NCI-H187 treated with DMSO at 0.1 percent for 48 hours (cell line): ENCODE measurements around the gene NIM1K.
A peak's percentile ranks its signal among the peaks of the same experiment; 100 is the strongest.
"Not testable (repeated sequence)": the region's sequence is repeated elsewhere in the genome, so short reads cannot be mapped to it uniquely, and the experiment has no call there.

Experiments used
- DNase-seq: peaks from one replicate; lab custom pipeline; 2025; lab: John Stamatoyannopoulos, UW

The NIM1K gene

DNA sequence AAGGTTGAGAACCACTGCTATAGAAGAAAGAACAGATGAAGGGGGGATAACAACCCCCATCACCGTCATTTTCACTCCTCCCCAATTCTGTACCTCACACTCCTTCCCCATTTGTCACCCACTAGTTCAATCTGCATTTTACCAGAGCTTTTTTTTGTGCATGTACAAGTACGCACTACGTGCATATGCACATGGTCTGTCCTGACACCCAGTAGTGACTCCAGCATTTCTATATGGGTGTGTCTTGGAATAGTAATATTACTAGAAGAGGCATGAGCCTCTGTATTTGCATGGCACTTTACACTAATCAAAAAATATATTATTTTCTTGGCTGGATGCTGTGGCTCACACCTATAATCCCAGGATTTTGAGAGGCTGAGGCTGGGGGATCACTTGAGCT, 38.7 kb downstream of the NIM1K start:
- no peak for DNase-seq

DNA sequence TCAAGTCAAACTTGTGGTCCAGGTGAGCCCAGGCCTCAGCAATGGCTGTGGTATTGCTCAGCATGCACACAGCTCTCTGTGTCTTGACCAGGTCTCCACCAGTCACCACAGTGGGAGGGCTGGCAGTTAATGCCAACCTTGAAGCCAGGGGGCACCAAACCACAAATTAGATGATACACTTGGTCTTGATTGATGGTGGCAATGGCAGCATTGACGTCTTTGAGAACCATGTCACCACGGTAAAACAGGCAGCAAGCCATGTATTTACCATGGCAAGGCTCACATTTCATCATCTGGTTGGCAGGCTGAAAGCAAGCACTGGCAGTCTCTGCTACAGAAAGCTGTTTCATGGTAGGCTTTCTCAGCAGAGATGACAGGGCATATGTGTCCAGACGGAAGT, 40.0 kb downstream of the NIM1K start:
- DNase-seq: no peak

DNA sequence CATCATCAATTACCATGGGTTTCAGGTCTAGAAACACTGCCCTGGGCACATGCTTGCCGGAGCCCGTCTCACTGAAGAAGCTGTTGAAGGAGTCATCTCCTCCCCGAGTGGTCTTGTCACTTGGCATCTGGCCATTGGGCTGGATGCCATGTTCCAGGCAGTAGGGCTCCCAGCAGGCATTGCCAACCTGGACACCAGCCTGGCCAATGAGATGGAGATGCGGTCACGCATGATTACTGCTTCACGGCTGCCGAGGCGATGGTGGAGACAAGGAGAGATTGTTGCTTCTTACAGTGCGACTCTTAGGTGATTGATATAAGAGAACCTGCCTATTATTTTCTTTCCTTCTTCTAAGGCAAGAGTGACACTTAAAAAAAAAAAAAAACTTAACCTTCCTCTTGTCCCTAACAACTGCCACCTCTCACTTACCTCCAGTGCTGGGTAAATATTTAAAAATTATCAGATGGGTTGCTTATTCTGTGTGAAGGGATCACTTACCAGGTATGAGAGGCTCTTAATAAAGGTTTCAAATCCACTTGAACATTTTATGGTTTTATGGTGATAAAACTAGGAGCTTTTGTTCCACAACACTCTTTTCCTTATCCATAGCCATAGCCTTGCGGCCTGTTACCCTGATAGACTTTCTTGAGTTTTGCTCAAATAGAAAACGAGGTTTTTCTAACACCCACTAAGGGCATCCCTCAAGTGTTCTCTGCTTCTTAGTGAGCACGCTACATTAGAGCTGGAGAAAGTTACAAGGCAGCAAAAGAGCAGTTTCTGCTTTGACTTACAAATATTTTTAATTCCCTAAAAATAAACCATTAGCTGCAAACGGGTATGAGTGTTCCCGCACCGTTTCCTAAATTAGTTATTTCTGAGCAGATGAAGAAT, 41.2 kb downstream of the NIM1K start:
- DNase-seq: peak; percentile 86

DNA sequence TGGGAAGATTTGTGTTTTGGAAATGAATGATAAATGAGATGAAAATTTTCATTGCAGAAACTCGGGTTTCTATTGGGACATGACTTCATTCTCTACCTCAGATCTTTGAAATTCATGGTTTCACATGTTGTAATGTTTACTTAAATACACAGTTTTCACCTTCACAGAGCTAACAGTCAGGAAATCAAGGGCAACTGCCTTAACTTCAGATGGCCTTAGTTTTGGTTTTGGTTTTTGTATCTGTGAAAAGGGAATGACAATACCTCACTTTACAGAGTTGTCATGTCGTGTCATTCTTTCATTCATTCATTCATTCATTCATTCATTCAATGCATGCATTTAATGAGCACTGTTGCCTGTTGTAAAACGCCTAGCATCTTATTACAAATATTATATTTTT, 41.9 kb downstream of the NIM1K start:
- no peak for DNase-seq

DNA sequence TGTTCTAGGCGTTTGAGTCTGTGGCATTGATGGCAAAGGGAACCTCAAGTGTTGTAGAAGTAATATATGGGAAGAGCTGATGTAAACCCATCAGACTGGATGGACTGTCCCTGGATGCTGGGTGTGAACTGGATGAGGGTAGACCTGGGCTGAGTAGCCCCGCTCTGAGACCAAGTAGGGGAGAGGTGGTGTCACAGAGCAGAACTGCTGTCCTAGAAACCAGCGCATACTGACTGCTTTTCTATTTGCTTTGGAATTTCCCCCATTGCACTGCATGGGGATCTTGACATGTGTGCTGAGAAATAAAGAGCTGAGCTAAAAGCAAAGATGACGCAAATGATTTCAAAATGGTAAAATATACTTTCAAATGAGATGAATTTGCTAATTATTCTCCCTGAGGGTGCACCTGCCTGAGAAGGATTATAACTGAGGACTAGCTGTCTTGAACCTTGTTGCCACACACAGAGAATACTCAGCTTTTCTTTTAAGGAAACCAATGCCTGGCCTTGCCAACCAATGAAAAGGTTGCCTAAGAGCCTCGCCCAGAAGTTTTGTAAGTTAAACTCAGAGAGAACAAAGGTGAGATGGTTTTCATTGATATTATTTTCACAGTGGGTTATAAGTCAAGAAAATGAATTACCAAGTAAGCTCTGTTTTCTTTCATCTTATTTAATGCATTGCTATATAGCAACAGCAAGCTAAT, 44.8 kb downstream of the NIM1K start:
- DNase-seq: no peak

DNA sequence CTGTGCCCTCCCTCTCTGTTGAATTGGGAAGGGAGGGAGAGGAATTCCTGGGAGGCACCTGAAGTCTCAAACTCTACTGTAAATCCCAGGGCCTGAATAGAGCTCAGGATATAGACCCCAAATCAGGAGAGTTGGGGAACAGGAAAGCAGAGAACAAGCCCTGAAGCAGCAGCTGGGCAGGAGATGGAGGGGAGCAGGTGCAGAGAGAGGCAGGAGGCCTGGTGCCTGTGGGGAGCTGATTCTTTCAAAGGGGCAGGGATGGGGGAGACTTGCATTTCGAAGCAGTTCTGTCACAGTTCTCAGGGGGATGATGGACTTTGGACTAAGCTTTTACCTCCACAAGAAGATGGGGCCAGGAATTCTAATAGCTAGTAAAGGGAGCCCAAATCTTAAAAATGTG, 50.2 kb downstream of the NIM1K start:
- DNase-seq: no peak

DNA sequence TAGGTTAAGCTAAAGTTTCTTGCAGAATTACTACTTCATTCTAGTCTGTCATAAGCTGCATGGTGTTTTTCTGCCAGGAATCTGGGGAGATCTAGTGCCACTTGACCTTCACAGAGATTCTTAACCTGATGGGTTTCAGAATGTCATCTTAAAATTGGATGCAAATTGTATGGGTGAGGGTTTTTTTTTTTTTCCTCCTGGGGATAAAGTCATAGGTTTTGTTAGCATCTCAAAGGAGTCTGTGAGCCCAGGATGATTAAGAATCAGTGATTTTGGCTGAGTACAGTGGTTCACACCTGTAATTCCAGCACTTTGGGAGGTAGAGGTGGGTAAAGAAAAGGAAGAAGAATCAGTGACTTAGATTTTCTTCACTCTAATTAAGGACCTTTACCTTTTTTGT, 51.2 kb downstream of the NIM1K start:
- no peak for DNase-seq

DNA sequence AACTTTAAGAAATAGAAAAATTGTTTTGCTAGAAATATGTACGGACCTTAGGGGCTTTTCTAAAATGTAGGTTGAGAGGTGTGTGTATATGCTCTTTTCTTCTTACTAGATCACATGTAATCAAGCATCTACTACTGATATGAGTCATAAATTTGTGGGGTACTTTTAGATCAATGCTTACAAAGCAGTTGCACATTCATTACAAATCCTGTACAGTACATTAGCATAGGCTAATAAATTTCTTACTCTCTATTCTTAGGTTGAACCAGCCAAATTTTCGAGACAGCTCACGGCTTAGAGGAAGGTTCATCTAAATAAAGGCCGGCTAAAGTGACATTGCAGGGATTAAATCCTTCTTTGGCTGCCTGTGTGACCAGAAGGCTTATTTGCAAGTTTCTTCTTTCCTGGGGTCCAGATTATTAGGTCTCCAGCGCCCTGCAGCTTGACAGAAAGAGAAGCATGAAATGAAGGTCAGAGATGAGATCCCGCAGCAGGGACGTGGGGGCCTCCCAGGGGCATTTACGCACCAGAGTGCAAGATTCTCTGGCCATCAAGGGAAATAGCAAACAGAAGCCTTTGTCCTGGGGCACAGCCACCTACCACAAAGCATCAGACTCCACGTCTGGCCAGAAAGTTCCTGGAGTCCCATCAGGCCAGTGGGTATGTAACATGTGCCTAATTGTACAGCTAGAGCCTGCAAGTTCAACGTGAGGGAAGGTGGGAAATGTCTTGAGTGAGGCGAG, 53.0 kb downstream of the NIM1K start:
- DNase-seq: no peak

DNA sequence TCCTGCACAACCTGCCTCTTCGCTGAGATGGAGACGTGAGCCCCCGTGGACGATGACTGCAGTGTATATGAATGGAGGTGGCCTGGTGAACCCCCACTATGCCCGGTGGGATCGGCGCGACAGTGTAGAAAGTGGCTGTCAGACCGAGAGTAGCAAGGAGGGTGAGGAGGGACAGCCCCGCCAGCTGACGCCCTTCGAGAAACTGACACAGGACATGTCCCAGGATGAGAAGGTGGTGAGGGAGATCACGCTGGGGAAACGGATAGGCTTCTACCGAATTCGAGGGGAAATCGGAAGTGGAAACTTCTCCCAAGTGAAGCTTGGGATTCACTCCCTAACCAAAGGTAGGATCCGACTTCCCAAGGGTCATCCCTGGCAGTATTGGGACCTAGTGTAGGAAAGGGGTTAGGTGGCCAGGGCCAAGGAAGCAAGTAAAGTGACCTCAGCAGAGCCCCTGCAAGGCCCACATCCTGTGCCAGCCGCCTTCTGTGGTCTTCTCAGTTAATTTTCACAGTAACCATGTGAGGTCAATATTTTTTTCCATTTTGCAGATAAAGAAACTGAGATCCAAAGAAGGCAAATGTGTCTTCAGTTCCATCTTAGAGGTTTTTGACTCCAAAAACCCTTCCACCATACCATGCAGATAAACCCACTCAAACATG, 53.8 kb downstream of the NIM1K start:
- DNase-seq: no peak

DNA sequence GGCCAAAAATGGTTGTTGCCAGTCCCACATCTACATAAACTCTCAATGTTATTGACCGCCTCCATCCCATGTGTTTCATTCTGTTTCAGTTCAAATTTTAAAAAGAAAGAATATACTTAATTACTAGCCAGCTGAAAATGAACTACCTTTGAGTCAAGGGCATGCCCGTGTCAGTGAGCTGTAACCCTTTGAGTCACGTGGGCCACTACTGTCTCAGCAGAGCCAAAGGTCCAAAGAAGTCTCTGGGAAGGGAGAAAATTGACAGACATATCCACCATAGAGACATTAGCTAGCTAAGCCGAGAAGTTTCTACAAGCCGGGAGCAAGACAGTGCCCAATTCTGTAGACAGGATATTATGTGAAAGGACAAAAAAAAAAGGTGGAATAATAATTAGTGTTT, 59.7 kb downstream of the NIM1K start:
- DNase-seq: no peak

DNA sequence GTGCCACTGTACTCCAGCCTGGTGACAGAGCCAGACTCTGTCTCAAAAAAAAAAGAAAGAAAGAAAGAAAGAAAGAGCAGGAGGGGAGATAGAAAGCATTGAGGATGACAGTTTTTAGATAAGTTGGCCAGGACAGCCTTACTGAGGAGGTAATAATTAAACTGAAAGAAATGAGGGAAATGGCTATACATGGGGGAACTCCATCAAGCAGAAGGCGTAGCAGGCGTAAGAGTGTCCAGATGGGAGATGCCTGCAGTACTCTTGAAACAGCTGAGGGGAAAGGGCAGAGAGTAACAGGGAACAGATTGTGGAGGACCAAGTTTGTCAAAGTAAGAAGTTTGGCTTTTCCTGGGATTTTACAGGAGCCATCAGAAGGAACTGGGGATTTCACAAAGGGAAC, 63.7 kb downstream of the NIM1K start:
- no peak for DNase-seq

DNA sequence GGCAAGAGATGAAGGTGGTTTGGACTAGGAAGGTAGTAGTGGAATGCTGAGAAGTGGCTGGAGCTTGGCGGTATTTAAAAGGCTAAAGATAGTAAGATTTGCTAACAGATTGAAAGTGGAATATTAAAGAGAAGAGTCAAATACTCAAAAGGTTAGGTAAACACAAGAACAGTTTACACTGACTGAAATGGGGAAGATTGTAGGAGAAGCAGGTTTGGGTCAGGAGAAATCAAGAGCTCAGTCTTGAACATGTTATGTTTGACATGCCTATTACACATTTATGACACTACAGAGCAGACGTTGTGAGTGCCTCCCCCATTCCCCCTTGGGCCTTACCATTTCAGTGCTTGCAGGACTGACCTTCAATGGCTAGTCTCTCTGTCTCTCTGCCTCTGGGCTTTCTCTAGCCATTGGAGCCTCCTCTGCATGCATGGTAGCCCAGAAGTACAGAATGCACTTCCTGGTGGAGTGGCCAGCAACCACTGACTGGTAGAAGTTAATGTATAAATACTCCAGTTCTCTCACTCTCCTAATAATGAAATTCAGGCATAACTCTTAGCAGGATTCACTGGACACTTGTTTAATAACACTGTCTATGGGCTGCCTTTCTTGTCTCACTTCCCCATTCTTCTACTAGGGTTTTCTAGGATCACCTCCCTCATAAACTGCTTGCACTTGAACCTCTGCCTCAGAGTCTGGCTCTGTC, 64.4 kb downstream of the NIM1K start:
- DNase-seq: no peak

DNA sequence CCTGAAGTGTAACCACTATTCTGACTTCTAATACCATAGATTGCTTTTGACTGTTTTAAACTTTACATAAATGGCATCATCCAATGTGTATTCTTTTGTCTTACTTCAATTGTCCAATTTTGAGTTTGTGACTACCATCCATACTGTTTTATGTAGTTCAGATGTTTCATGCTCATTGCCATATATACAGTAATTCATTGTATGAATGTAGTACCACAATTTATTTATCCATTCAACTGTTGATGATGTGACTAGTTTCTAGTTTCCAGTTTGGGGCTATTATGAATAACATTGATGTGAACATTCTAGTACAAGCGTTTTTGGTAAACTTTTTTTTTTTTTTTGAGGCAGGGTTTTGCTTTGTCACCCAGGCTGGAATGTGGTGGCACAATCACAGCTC, 66.1 kb downstream of the NIM1K start:
- DNase-seq: no peak

DNA sequence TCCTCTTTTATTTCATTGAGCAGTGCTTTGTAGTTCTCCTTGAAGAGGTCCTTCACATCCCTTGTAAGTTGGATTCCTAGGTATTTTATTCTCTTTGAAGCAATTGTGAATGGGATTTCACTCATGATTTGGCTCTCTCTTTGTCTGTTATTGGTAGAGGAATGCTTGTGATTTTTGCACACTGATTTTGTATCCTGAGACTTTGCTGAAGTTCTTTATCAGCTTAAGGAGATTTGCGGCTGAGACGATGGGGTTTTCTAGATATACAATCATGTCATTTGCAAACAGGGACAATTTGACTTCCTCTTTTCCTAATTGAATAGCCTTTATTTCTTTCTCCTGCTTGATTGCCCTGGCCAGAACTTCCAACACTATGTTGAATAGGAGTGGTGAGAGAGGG, 70.2 kb downstream of the NIM1K start:
- DNase-seq: not testable (repeated sequence)

DNA sequence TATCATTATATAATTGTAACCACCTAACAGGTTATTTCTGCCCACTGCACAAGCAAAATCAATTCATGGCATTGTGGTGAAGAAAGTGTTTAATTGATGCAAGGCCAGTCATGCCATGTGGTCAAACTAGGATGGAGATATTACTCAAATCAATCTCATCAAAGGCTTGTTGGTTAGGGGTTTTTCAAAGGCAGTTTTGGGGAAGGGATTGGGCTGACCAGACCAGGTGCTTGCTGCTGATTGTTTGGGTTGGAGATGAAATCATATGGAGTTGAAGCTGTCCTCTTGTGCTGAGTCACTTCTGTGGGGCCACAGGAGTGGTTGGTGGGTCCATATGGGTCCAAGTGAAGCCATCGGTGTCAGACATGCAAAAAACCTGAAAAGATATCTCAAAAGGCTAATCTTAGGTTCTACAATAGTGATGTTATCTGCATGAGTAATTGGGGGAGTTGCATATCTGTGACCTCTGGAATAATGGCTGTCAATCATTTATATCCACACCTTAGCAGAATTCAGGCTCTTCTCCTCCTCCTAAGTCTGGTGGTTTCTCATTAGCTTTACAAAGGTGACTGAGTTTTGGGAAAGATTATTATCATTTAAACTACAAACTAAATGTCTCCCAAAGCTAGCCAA, 76.3 kb downstream of the NIM1K start:
- DNase-seq: no peak

DNA sequence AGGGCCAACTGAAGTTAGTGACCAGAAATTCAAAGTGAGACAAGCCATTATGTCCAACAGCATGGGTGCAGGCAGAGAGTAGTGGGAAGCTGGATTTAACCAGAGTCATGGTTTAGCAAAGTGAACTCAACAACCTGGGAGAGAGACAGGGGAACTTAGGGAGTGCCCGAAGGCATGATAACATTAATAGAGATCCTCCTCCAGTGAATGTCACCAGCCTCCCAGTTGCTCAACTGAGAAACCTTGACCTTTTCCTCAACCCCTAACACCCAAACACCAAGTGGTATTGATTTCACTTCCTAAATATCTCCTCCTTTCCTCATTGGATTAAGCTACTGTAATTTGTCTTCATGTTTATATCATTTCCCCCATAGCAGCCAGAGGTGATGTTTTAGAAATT, 78.6 kb downstream of the NIM1K start:
- no peak for DNase-seq

DNA sequence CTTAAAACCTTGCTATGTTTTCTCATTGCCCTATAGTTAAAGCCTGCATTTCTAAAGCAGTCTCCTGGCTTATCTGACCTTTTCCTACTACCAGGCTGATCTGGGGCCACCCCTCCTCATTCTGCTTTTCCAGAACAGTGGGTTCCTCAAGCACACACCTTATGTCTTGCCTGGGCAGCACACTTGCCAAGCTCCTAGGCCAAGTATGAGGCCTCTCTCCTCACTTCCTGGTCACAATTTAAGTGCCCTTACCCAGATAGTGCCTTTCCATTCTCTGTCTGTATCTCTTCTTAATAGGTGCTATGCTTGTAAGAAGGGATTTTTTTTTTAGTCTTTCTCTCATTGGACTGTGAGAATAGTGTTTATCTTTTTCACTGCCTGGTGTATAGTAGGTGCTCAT, 81.5 kb downstream of the NIM1K start:
- DNase-seq: no peak

DNA sequence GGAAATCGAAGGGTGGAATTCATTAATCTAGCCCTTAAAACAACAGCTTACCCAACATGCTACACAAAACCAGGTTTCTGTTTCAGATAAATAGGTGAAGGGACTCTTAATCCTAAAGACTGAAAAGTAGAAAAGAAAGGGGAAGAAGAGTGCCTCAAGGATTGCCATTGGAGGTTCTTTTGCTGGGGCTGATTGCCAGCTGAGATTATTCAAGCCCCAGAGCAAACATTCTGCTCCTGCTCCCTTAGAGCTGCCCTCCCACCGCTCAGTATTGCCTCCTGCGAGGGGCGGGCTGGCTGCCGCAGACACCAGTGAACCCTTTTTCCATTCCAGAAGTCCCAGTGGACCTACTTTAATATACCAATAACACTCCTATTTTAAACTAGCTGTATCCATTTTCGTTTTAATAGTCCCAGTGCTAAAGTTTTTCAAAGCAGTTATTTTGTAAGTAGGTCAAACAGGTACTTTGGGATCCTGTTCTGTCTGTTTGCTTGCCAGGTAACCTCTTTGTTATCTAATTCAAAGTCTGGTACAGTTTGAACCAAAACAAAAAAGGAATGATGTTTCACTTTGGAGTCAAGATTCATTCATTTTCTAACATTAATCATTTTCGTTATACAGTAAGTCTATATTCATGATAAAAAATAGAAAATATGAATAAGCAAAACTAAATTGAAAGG, 82.5 kb downstream of the NIM1K start:
- DNase-seq: no peak

DNA sequence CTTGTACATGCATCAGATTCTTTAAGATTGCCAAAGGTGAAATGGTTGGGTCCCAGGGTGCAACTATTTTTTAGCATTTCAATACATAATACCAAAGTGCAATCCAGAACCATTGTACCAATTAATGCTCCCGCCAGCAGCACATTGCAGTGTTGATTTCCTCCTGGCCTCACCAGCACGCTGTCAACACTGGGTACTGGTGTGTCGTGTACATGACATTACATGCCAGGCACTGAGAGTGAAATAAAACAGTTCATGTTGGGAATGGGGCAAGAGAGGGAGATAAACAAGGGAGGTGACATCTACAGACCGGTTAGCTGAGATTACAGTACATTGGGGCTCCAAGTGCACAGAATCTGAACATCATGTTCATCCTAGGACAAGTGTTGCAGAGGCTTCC, 83.4 kb downstream of the NIM1K start:
- DNase-seq: no peak

DNA sequence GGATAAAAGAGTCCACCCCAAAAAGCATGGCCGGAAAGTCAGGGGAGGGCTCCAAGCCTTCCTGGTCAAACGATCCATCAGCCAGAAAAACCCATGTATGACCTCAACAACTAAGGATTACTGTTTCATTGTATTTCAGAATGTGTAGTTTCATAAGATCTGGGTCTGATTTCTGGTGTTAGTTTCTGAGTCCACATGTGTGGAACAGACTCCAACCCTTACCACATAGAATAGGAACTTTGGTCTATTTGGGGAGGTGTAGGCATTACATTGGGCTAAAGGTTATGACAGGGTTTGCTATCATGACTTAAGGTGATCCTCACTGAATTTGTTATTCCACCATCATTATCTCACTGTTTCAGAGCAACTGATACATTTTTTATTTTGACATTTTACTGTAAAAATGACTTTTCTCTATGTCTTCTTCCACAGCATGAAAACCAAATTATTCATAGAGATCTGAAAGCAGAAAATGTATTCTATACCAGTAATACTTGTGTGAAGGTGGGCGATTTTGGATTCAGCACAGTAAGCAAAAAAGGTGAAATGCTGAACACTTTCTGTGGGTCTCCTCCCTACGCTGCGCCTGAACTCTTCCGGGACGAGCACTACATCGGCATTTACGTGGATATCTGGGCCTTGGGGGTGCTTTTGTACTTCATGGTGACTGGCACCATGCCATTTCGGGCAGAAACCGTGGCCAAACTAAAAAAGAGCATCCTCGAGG, 87.7 kb downstream of the NIM1K start:
- DNase-seq: no peak
